T-helper 9 cell (primary cell): ENCODE data around the gene IFT81.
"Not testable (repeated sequence)": the region's sequence is repeated elsewhere in the genome, so short reads cannot be mapped to it uniquely, and the experiment has no call there.

Experiments used
- DNase-seq: peaks from one replicate; pipeline ENCODE4 v3.0.0-alpha.2; 2020

IFT81 gene

GRCh38 chr12:110247340-110248095, 123.4 kb downstream of the IFT81 start:
- no peak for DNase-seq

GRCh38 chr12:110248096-110248447, 123.9 kb downstream of the IFT81 start:
- DNase-seq: no peak

GRCh38 chr12:110249105-110249504, 124.9 kb downstream of the IFT81 start:
- no peak for DNase-seq

- DNase-seq: no peak
These were observed 125.6 kb downstream of the IFT81 start for GRCh38 chr12:110249716-110250225.

GRCh38 chr12:110251381-110251780, 127.2 kb downstream of the IFT81 start:
- DNase-seq: no peak

- no peak for DNase-seq
These were observed 128.6 kb downstream of the IFT81 start for GRCh38 chr12:110252716-110253115.

GRCh38 chr12:110253176-110253575, 129.0 kb downstream of the IFT81 start:
- no peak for DNase-seq

GRCh38 chr12:110254971-110255540, 130.9 kb downstream of the IFT81 start:
- DNase-seq: no peak

- not testable (repeated sequence) for DNase-seq
These were observed 131.8 kb downstream of the IFT81 start for GRCh38 chr12:110255890-110256456.

GRCh38 chr12:110256780-110257431, 132.7 kb downstream of the IFT81 start:
- DNase-seq: no peak

- no peak for DNase-seq
These were observed 134.3 kb downstream of the IFT81 start for GRCh38 chr12:110258466-110258865.

GRCh38 chr12:110262442-110263388, 138.6 kb downstream of the IFT81 start:
- DNase-seq: no peak

- DNase-seq: no peak
These were observed 142.3 kb downstream of the IFT81 start for GRCh38 chr12:110266381-110266960.

- DNase-seq: no peak
These were observed 142.9 kb downstream of the IFT81 start for GRCh38 chr12:110266980-110267620.
